Mesothelial cell of epicardium (in vitro differentiated cells): Measurements from ENCODE around the gene CRELD2. TPM values are rescaled to one million over a fixed set of nuclear protein-coding genes. Genes with fewer than 3 reads are reported as not detected.

Experiments used
- DNase-seq, 2 experiments: peaks; one replicate each; pipeline ENCODE4 v3.0.0; 2021; ENCODE audit warnings: low spot score in 2 of 2; ENCODE audit not compliant: unreplicated experiment in 2 of 2
- H3K27ac Mint-ChIP-seq: 2 replicates; pipeline ENCODE4 v1.8.0; 2021; ENCODE audit warnings: mixed read lengths
- H3K27me3 Mint-ChIP-seq: 2 replicates; pipeline ENCODE4 v1.8.0; 2021; ENCODE audit warnings: low read depth, mixed read lengths
- H3K36me3 Mint-ChIP-seq: 2 replicates; pipeline ENCODE4 v1.8.0; 2021; ENCODE audit warnings: mixed read lengths
- H3K4me1 Mint-ChIP-seq: 2 replicates; pipeline ENCODE4 v1.8.0; 2021; ENCODE audit warnings: mixed read lengths
- H3K4me3 Mint-ChIP-seq: 2 replicates; pipeline ENCODE4 v1.8.0; 2021; ENCODE audit warnings: mild to moderate bottlenecking, moderate library complexity, mixed read lengths
- H3K9me3 Mint-ChIP-seq: 2 replicates; pipeline ENCODE4 v1.8.0; 2021; ENCODE audit warnings: mixed read lengths
- total RNA-seq: library from RNA; stranded (reverse); gene quantifications from 3 replicates; pipeline ENCODE4 v1.2.1, GENCODE V29; 2021
- TF ChIP-seq, protein P1 (sequence below): fragments of 200-600 bp; sonication (generic); IDR thresholded peaks from one replicate; pipeline ENCODE4 v1.5.0; 2021; ENCODE audit warnings: antibody characterized with exemption; ENCODE audit not compliant: unreplicated experiment

The CRELD2 gene
- total RNA-seq, 1 donor from 2014 or later = 41.4 TPM

GRCh38 chr22:49929994-49930575, 11.7 kb downstream of the CRELD2 start:
- Mint-ChIP-seq H3K4me1 (peaks cover 7% of the 10 kb centered on the region), H3K36me3 (no peaks in the 10 kb centered on the region), H3K27ac (no peak overlapping the region), H3K27me3 (no peaks in the 10 kb centered on the region), H3K9me3 (no peaks in the 10 kb centered on the region), H3K4me3 (peak overlapping the region; percentile 22)
- DNase-seq = no peak
- TF ChIP-seq, protein P1, sequence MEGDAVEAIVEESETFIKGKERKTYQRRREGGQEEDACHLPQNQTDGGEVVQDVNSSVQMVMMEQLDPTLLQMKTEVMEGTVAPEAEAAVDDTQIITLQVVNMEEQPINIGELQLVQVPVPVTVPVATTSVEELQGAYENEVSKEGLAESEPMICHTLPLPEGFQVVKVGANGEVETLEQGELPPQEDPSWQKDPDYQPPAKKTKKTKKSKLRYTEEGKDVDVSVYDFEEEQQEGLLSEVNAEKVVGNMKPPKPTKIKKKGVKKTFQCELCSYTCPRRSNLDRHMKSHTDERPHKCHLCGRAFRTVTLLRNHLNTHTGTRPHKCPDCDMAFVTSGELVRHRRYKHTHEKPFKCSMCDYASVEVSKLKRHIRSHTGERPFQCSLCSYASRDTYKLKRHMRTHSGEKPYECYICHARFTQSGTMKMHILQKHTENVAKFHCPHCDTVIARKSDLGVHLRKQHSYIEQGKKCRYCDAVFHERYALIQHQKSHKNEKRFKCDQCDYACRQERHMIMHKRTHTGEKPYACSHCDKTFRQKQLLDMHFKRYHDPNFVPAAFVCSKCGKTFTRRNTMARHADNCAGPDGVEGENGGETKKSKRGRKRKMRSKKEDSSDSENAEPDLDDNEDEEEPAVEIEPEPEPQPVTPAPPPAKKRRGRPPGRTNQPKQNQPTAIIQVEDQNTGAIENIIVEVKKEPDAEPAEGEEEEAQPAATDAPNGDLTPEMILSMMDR = no peak

GRCh38 chr22:49930596-49931412, 12.4 kb downstream of the CRELD2 start:
- no peak for DNase-seq
- H3K9me3 Mint-ChIP-seq = no peaks in the 10 kb centered on the region
- H3K27me3 Mint-ChIP-seq = no peaks in the 10 kb centered on the region
- H3K4me1 Mint-ChIP-seq = peaks cover 7% of the 10 kb centered on the region
- TF ChIP-seq, protein P1 = no peak
- H3K4me3 Mint-ChIP-seq = no peak overlapping the region
- peak overlapping the region; percentile 13 for H3K27ac Mint-ChIP-seq
- no peaks in the 10 kb centered on the region for H3K36me3 Mint-ChIP-seq

- peaks cover 16% of the 10 kb centered on the region for H3K4me1 Mint-ChIP-seq
- no peak overlapping the region for H3K4me3 Mint-ChIP-seq
- peak overlapping the region; percentile 64 for H3K27ac Mint-ChIP-seq
- DNase-seq = no peak
- H3K36me3 Mint-ChIP-seq = no peaks in the 10 kb centered on the region
- TF ChIP-seq, protein P1 = no peak
- H3K9me3 Mint-ChIP-seq = no peaks in the 10 kb centered on the region
- H3K27me3 Mint-ChIP-seq = no peaks in the 10 kb centered on the region
Measured at GRCh38 chr22:49933236-49934159, 15.1 kb downstream of the CRELD2 start.

DNA sequence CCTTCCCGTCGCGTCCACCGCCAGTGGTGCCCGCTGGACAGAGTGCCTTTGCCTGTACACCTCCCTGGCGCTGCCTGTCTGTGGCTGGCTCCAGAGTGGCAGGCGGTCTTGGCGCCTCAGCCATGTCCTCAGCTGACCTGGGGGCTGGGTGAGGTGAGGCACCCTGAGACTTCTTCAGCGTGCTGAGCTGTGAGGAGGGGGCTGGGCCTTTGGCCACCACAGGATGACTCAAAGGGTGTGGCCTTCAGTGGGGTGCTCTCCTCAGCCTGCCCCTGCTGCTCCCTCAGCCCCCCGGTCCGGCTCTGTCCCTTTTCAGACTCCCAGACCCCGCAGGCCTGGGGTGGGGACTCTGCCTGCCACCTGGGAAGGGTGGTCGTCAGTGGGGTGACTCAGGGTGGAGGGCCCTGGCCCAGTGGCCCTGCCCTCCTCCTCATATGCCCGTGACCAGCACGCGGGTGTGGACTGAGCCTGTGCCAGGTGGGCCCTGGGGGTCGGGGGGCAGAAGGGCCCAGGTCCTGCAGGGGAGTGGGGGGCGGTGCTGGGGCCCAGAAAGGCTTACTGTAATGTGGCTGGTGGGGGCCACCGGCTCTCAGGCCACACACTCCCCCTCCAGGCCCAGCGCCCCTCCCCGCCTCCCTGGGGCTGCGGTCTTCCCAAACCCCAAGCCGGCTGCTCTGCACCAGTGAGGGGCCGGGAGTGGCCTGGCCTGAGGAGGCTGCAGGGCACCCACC, 15.9 kb downstream of the CRELD2 start:
- TF ChIP-seq, protein P1 = no peak
- peaks cover 17% of the 10 kb centered on the region for H3K4me1 Mint-ChIP-seq
- H3K27ac Mint-ChIP-seq = no peak overlapping the region
- H3K4me3 Mint-ChIP-seq = no peak overlapping the region
- H3K27me3 Mint-ChIP-seq = no peaks in the 10 kb centered on the region
- H3K36me3 Mint-ChIP-seq = no peaks in the 10 kb centered on the region
- no peak for DNase-seq
- no peaks in the 10 kb centered on the region for H3K9me3 Mint-ChIP-seq
